HepG2 (cell line): ENCODE results near the gene PPP2R2C. TPM values are rescaled to one million over a fixed set of nuclear protein-coding genes. Genes with fewer than 3 reads are reported as not detected.
A peak's percentile ranks its signal among the peaks of the same experiment; 100 is the strongest.

Source experiments
- ATAC-seq: fragments of 200-7000 bp; cut with Tn5 transposase; 3 replicates; pipeline ENCODE4 v1.9.1; 2020; ENCODE audit warnings: mild to moderate bottlenecking, moderate library complexity
- BruUV-seq: library from RNA; stranded (reverse); fragments of 400-500 nt; replicated peaks from 2 replicates; lab custom pipeline; 2021; lab: Mats Ljungman, UMichigan
- CTCF ChIA-PET: fragments of 300-600 bp; formaldehyde crosslinking; extraction: SDS; loops from one replicate; lab custom pipeline; 2021; ENCODE audit warnings: low total read pairs, inconsistent platforms, low intra/inter-chr PET ratio; lab: Yijun Ruan, JAX
- POLR2A ChIA-PET: fragments of 350-600 bp; sonication (Branson Sonifier 250); formaldehyde crosslinking; loops from one replicate; lab custom pipeline; 2020; ENCODE audit warnings: antibody characterized with exemption, inconsistent platforms; lab: Yijun Ruan, JAX
- DNase-seq: peaks from one replicate; pipeline ENCODE4 v3.0.0-alpha.2; 2015; ENCODE audit warnings: low spot score
- FAIRE-seq: peaks from 3 replicates; lab custom pipeline; 2011; peaks lifted over from hg19 to GRCh38; lab: Jason Lieb, UNC
- H2AFZ ChIP-seq: one replicate; pipeline ENCODE4 v1.6.1; 2011; ENCODE audit warnings: low read length, inconsistent platforms
- H3K27ac ChIP-seq: fragments of 300-600 bp; 3 replicates; pipeline ENCODE4 v1.8.0; 2011; ENCODE audit warnings: mixed run types, mild to moderate bottlenecking, mixed read lengths, low read length, inconsistent platforms; ENCODE audit not compliant: insufficient read depth; ENCODE audit errors: extremely low read length
- H3K27me3 ChIP-seq, 2 experiments: fragments of 200-600 bp in 1 of 2; 2 replicates in 1 of 2; 3 replicates in 1 of 2; pipeline versions ENCODE4 v1.6.0 to v1.8.0; 2011; ENCODE audit warnings: low read length in 2 of 2, mild to moderate bottlenecking in 2 of 2, moderate library complexity in 2 of 2, inconsistent platforms in 1 of 2; ENCODE audit not compliant: insufficient read depth in 2 of 2, control insufficient read depth in 1 of 2
- H3K36me3 ChIP-seq, 2 experiments: fragments of 200-600 bp in 1 of 2; replicated peaks in 1 of 2; 2 replicates in 1 of 2; 3 replicates in 1 of 2; pipeline versions ENCODE4 v1.5.1 to v1.8.0; 2011; ENCODE audit warnings: low read length in 2 of 2, inconsistent platforms in 1 of 2; ENCODE audit not compliant: insufficient read depth in 2 of 2, control insufficient read depth in 1 of 2
- H3K4me1 ChIP-seq: 2 replicates; pipeline ENCODE4 v1.5.1; 2012; ENCODE audit warnings: low read length, inconsistent platforms; ENCODE audit not compliant: insufficient read depth
- H3K4me2 ChIP-seq: 2 replicates; pipeline ENCODE4 v1.6.0; 2011; ENCODE audit warnings: low read depth, low read length, inconsistent platforms
- H3K4me3 ChIP-seq, 3 experiments: fragments of 200-600 bp in 1 of 3; sonication (generic), shearing (Covaris generic) in 1 of 3; replicated peaks in 1 of 3; 2 replicates each; pipeline ENCODE4 v1.5.1; 2011 to 2016; ENCODE audit warnings: low read length in 3 of 3, inconsistent platforms in 2 of 3, low read depth in 2 of 3, mild to moderate bottlenecking in 2 of 3, control low read depth in 1 of 3, mixed read lengths in 1 of 3; ENCODE audit not compliant: insufficient read depth in 1 of 3
- H3K79me2 ChIP-seq: one replicate; pipeline ENCODE4 v1.6.1; 2011; ENCODE audit warnings: low read length, inconsistent platforms; ENCODE audit not compliant: insufficient read depth
- H3K9ac ChIP-seq: 2 replicates; pipeline ENCODE4 v1.6.0; 2011; ENCODE audit warnings: mild to moderate bottlenecking, low read depth, low read length, inconsistent platforms; ENCODE audit not compliant: insufficient read depth
- H3K9me3 ChIP-seq: 2 replicates; pipeline ENCODE4 v1.5.1; 2012; ENCODE audit warnings: mild to moderate bottlenecking, low read length
- H4K20me1 ChIP-seq: 2 replicates; pipeline ENCODE4 v1.6.0; 2011; ENCODE audit warnings: inconsistent platforms, mild to moderate bottlenecking, low read length, moderate library complexity; ENCODE audit not compliant: insufficient read depth
- MLLT10 ChIP-seq: sonication (generic); formaldehyde crosslinking; IDR thresholded peaks from 2 replicates; pipeline ENCODE4 v1.4.0; 2020; ENCODE audit warnings: missing genetic modification reagents
- NR2F2 ChIP-seq: IDR thresholded peaks from 2 replicates; pipeline ENCODE4 v1.6.1; 2012; ENCODE audit warnings: low read depth, inconsistent platforms, borderline replicate concordance
- NR2F6 ChIP-seq, 2 experiments: IDR thresholded peaks; 2 replicates each; pipeline ENCODE4 v1.6.1; 2016; ENCODE audit warnings: antibody characterized with exemption in 1 of 2, mild to moderate bottlenecking in 1 of 2
- PAXIP1 ChIP-seq: sonication (generic); formaldehyde crosslinking; conservative IDR thresholded peaks from 2 replicates; pipeline ENCODE4 v1.4.0; 2020; ENCODE audit warnings: mild to moderate bottlenecking, missing genetic modification reagents, moderate library complexity
- ZBTB26 ChIP-seq: IDR thresholded peaks from 2 replicates; pipeline ENCODE4 v1.6.1; 2016; ENCODE audit warnings: missing compliant biosample characterization, missing genetic modification reagents, borderline replicate concordance
- ZFP36L2 ChIP-seq: sonication (generic); formaldehyde crosslinking; IDR thresholded peaks from 2 replicates; pipeline ENCODE4 v1.4.0; 2020; ENCODE audit warnings: missing genetic modification reagents
- ZKSCAN8 ChIP-seq: IDR thresholded peaks from 2 replicates; pipeline ENCODE4 v1.6.1; 2016; ENCODE audit warnings: borderline replicate concordance, missing genetic modification reagents, missing compliant biosample characterization
- ZNF274 ChIP-seq: sonication (generic); formaldehyde crosslinking; IDR thresholded peaks from 2 replicates; pipeline ENCODE4 v1.5.1; 2020; ENCODE audit warnings: mild to moderate bottlenecking, missing genetic modification reagents
- ZNF331 ChIP-seq: sonication (generic); formaldehyde crosslinking; IDR thresholded peaks from 2 replicates; pipeline ENCODE4 v1.4.0; 2020; ENCODE audit warnings: missing genetic modification reagents
- ZNF333 ChIP-seq: sonication (generic); formaldehyde crosslinking; IDR thresholded peaks from 2 replicates; pipeline ENCODE4 v1.4.0; 2020; ENCODE audit warnings: mild to moderate bottlenecking, missing genetic modification reagents, borderline replicate concordance
- ZNF350 ChIP-seq: sonication (generic); formaldehyde crosslinking; IDR thresholded peaks from 2 replicates; pipeline ENCODE4 v1.4.0; 2020; ENCODE audit warnings: mild to moderate bottlenecking, low read depth, missing genetic modification reagents, borderline replicate concordance
- ZNF383 ChIP-seq: sonication (generic); formaldehyde crosslinking; IDR thresholded peaks from 2 replicates; pipeline ENCODE4 v1.4.0; 2020; ENCODE audit warnings: missing genetic modification reagents, mild to moderate bottlenecking, borderline replicate concordance
- ZNF567 ChIP-seq: sonication (generic); formaldehyde crosslinking; IDR thresholded peaks from 2 replicates; pipeline ENCODE4 v1.8.1; 2023; ENCODE audit warnings: mild to moderate bottlenecking, missing genetic modification reagents, borderline replicate concordance
- ZNF574 ChIP-seq: sonication (generic); formaldehyde crosslinking; IDR thresholded peaks from 2 replicates; pipeline ENCODE4 v1.4.0; 2020; ENCODE audit warnings: missing genetic modification reagents
- ZNF749 ChIP-seq: sonication (generic); formaldehyde crosslinking; IDR thresholded peaks from 2 replicates; pipeline ENCODE4 v1.8.0; 2022; ENCODE audit warnings: mild to moderate bottlenecking, missing genetic modification reagents, moderate library complexity, borderline replicate concordance
- ZSCAN9 ChIP-seq: IDR thresholded peaks from 2 replicates; pipeline ENCODE4 v1.6.1; 2016; ENCODE audit warnings: borderline replicate concordance
- WGBS: methylation state at CpG from one replicate; pipeline ENCODE4 v1.1.6; 2017; ENCODE audit warnings: low lambda C conversion rate; 5-methylcytosine and 5-hydroxymethylcytosine counted together
- in situ Hi-C: cut with HindIII; loops from 2 replicates; pipeline ENCODE4 v1.10.0; 2017; ENCODE audit warnings: low pct_unique_long_range_greater_than_20kb; ENCODE audit not compliant: extremely low pct_ligation_motif_present
- intact Hi-C: fragments of 100-400 bp; cut with micrococcal nuclease; formaldehyde crosslinking; loops from one replicate; pipeline ENCODE4 v1.10.0; 2022; ENCODE audit not compliant: unreplicated experiment
- polyA plus RNA-seq, 8 experiments: library from polyadenylated mRNA; depleted of rRNA in 3 of 8; stranded (reverse) in 7 of 8; unstranded in 1 of 8; fragments of >200 nt; fragmentation: Illumina TruSeq in 4 of 8; extraction: Trizol in 4 of 8; gene quantifications; 2 replicates each; pipeline versions ENCODE4 v1.2.1 to v1.2.3, GENCODE V29; 2011 to 2016; ENCODE audit warnings: low read depth in 4 of 8, missing spikeins in 1 of 8, mixed read lengths in 1 of 8; ENCODE audit not compliant: insufficient read depth in 1 of 8
- total RNA-seq, 5 experiments: library from RNA; depleted of rRNA; stranded (reverse); fragments of >200 nt; fragmentation: Illumina TruSeq; extraction: Trizol; gene quantifications; 2 replicates each; pipeline ENCODE4 v1.2.3, GENCODE V29; 2016; ENCODE audit warnings: low read depth in 1 of 5

The PPP2R2C gene
- total and polyA plus RNA-seq, 2 of the 13 experiments (the other 11 are each of a cell fraction or from before 2014, with no cell fraction given): 0.60 to 8.6 TPM

DNA sequence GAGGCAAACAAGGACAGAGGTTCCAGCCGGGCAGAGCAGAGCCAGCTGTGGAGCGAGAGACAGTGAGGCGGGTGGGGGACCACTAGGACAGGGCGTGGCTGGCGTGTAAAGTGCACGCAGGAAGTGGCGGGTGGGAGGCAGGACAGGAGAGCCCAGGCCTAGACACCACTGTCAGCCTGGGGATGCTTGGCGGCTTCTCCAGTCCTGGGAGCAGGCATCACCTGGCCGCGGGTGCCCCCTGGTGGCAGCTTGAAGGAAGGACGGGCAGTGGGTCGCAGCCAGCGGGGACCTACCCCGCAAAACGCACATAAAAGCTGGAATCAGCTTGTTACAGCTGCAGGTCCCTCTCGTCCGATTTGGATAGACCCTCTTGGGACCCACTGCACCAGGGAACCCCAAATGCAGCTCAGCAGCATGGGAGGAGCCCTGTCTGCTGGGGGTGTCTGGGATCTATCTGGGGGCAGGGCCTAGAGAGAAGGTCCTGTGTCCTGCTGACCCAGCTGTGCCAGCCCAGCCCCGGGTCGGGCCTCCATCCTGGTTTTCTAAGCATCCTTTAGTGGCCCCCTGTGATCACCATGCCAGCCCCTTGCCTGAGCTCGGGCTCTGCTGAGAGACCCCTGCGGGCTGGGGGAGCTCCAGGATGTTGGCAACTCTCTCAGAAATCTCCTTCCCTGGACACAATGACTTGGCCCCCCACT is 145.0 kb downstream of the PPP2R2C start:
- no peaks in the 10 kb centered on the region for H3K36me3 ChIP-seq
- in situ Hi-C loops (loop anchor here (5.0 kb wide), 1 partner anchor 65 kb away; no protein-coding TSS in a partner anchor), intact Hi-C loops (loop anchor here (1.0 kb wide), 3 partner anchors 19 to 77 kb away; no protein-coding TSS in a partner anchor)
- H3K4me3 ChIP-seq: peak overlapping the region in 1 of 3 experiments; percentile 47; a peak in 1 of 6 replicates
- peaks cover 80% of the 10 kb centered on the region for H3K4me1 ChIP-seq
- no peaks in the 10 kb centered on the region for H4K20me1 ChIP-seq
- BruUV-seq: no TSS peak
- POLR2A ChIA-PET: interaction anchor here (1.0 to 1.2 kb wide), 2 partner anchors 18 to 63 kb away, joined by 5 to 9 read pairs; no protein-coding TSS in a partner anchor
- FAIRE-seq (peak; percentile 74), DNase-seq (peak; percentile 60), ATAC-seq (peak; percentile 70)
- 25% methylated on average over 10 of the region's 21 CpGs for WGBS
- peak overlapping the region; percentile 67 for H3K4me2 ChIP-seq
- no peak overlapping the region for H2AFZ ChIP-seq
- H3K9ac ChIP-seq: no peak overlapping the region
- CTCF ChIA-PET: interaction anchor here (1.5 to 7.9 kb wide), 3 partner anchors 18 to 76 kb away, joined by 26 to 66 read pairs (median 50); no protein-coding TSS in a partner anchor
- peaks cover 0 to 18% of the 10 kb centered on the region in 2 experiments; a peak in 3 of 5 replicates for H3K27me3 ChIP-seq
- no peak overlapping the region for H3K27ac ChIP-seq
- peaks cover 1% of the 10 kb centered on the region for H3K79me2 ChIP-seq
- no peaks in the 10 kb centered on the region for H3K9me3 ChIP-seq
- peak; percentile 50; the same call in 1 of the 2 replicates for TF ChIP-seq ZNF331 (CRISPR knock-in tag)
- 0 out of 2 replicates have a peak, but pooled peaks have one; percentile 49 for TF ChIP-seq ZBTB26 (CRISPR knock-in tag)
- TF ChIP-seq ZNF574 (CRISPR knock-in tag): peak; percentile 64
- TF ChIP-seq MLLT10 (CRISPR knock-in tag): no peak
- TF ChIP-seq ZNF749 (CRISPR knock-in tag): no peak
- no peak for TF ChIP-seq ZFP36L2 (CRISPR knock-in tag)
- TF ChIP-seq ZSCAN9: peak; percentile 38; the same call in 1 of the 2 replicates
- TF ChIP-seq ZNF350 (CRISPR knock-in tag): no peak
- no peak for TF ChIP-seq NR2F2
- no peak for TF ChIP-seq ZKSCAN8 (CRISPR knock-in tag)
- TF ChIP-seq ZNF274 (CRISPR knock-in tag): no peak
- TF ChIP-seq NR2F6 (IDR thresholded peaks at IDR 0.05): no peak
- TF ChIP-seq NR2F6 (CRISPR knock-in tag; IDR thresholded peaks at IDR 0.05): peak; percentile 32; the same call in 1 of the 2 replicates
- no peak for TF ChIP-seq ZNF333 (CRISPR knock-in tag)
- TF ChIP-seq ZNF383 (CRISPR knock-in tag): no peak
- TF ChIP-seq ZNF567: no peak
- no peak for TF ChIP-seq PAXIP1
